Measurements from ENCODE around the gene MYL5.

The MYL5 gene

DNA sequence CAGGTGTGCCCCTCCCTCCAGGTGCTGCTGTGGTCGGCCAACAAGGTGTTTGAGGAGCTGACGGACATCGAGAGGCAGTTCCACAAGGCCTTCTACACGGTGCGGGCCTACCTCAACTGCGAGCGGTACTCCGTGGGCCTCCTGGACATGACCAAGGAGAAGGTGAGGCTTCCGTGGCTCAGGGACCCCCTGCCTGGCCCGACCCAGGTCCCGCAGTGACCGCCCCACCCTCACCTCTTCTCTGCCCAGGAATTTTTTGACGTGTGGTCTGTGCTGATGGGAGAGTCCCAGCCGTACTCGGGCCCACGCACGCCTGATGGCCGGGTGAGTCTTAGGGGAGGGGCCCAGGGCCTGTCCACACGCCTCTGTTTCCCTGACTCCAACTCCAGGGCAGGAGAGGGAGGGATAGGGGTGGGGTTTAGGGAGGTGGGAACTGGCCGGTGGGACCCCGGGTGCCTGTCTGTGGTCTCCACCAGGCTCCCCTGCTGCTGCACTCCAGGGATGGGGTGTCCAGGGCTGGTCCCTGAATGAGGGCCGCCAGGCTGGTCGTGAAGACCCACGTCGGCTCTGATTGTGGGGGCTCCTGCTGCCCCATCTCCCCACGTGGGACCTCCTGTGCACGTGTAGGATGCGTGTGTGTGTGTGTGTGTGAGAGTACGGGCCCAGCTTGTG, 20.4 kb upstream of the MYL5 start:
- DNase-seq (ENCODE audit: low read depth) = no peak
- peaks cover 5% of the 10 kb centered on the region for H3K4me1 ChIP-seq (ENCODE audit: control insufficient read depth, insufficient read depth, low read length)
- H3K4me3 ChIP-seq (ENCODE audit: low read length) = no peak overlapping the region
- H3K27me3 ChIP-seq (replicated peaks; ENCODE audit: control insufficient read depth, insufficient read depth, low read length) = peaks cover 36% of the 10 kb centered on the region
- H3K9ac ChIP-seq (ENCODE audit: low read length) = no peak overlapping the region
- H3K9me3 ChIP-seq (ENCODE audit: control insufficient read depth, low read length) = no peaks in the 10 kb centered on the region
- no peaks in the 10 kb centered on the region for H3K36me3 ChIP-seq (ENCODE audit: control insufficient read depth, insufficient read depth, low read length, severe bottlenecking)

DNA sequence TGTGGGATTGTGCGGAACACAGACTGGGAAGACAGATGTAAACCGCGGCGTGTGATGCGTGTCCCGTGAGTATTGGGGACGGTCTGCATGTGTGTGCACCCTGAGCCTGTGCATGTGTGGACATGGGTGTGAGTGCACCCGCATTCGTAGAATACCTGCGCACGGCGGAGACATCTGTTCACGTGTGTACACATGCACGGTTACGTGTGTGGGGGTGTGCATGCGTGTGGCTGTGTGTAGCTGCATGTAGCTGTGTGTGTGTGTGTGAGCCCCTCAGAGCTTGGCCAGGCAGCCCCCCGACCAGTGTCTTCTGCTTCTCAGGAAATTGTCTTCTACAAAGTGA, 19.9 kb upstream of the MYL5 start:
- Histone ChIP-seq H3K4me1 (ENCODE audit: control insufficient read depth, insufficient read depth, low read length) (peaks cover 5% of the 10 kb centered on the region), H3K9me3 (ENCODE audit: control insufficient read depth, low read length) (no peaks in the 10 kb centered on the region), H3K4me3 (ENCODE audit: low read length) (no peak overlapping the region), H3K9ac (ENCODE audit: low read length) (no peak overlapping the region), H3K36me3 (ENCODE audit: control insufficient read depth, insufficient read depth, low read length, severe bottlenecking) (no peaks in the 10 kb centered on the region), H3K27me3 (replicated peaks; ENCODE audit: control insufficient read depth, insufficient read depth, low read length) (peaks cover 36% of the 10 kb centered on the region)
- no peak for DNase-seq (ENCODE audit: low read depth)

DNA sequence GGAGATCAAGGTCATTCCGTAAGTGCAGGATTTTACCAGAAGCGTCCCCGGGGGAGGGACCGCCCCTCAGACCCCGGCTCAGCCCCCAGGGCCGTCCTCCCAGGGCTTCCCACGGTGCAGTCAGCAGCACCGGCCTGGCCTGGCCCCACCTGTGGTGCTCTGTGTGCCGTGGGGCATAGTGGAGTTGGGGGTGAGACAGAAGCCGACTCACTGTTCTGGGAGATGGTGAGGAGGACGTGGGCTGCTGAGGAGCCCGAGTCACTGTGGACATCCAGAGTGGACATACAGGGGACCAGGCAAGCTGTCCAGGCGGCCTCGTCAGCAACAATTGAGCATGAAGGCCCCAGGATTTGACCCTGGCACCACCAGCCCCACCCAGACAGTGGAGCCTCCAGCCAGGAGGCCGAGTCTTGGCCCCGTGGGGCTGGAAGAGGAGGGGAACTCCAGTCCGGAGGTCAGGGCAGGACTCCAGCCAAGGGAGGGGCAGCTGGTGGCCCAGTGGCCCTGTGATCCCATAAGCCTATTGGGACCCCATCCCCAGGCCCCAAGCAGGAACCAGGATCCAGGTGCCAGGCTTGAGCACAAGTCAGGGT, 19.4 kb upstream of the MYL5 start:
- peaks cover 5% of the 10 kb centered on the region for H3K4me1 ChIP-seq (ENCODE audit: control insufficient read depth, insufficient read depth, low read length)
- H3K36me3 ChIP-seq (ENCODE audit: control insufficient read depth, insufficient read depth, low read length, severe bottlenecking) = no peaks in the 10 kb centered on the region
- no peak for DNase-seq (ENCODE audit: low read depth)
- H3K4me3 ChIP-seq (ENCODE audit: low read length) = no peak overlapping the region
- H3K27me3 ChIP-seq (replicated peaks; ENCODE audit: control insufficient read depth, insufficient read depth, low read length) = peaks cover 33% of the 10 kb centered on the region
- no peak overlapping the region for H3K9ac ChIP-seq (ENCODE audit: low read length)
- no peaks in the 10 kb centered on the region for H3K9me3 ChIP-seq (ENCODE audit: control insufficient read depth, low read length)

DNA sequence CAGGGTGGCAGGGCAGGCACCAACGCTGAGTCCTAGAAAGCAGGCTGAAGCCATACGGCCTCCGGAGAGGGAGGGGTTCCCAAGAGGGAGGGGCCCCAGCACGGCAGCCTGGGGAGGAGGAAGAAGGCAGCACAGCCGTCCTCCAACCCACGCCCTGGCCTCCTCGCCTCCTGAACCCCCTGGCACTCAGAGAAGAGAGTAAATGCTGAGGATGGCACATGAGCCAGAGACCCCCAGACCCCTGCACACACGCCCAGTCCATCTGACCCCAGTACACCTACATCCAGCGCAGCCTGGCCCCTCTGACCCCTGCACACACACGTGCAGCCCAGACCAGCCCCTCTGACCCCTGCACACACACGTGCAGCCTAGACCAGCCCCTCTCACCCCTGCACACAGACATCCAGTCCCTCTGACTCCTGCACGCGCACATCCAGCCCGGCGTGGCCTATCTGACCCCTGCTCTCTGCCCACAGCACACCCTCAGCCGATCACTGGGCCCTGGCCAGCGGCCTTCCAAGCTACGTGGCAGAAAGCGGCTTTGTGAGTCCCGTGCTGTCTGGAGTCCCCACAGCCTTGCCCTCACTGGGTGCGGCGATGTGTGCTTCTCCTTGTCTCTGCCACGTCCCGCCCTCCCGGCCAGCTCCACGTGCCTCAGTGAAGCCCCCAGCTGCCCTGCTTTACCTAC, 18.7 kb upstream of the MYL5 start:
- Histone ChIP-seq H3K4me1 (ENCODE audit: control insufficient read depth, insufficient read depth, low read length) (peaks cover 5% of the 10 kb centered on the region), H3K9ac (ENCODE audit: low read length) (no peak overlapping the region), H3K27me3 (replicated peaks; ENCODE audit: control insufficient read depth, insufficient read depth, low read length) (peaks cover 26% of the 10 kb centered on the region), H3K4me3 (ENCODE audit: low read length) (no peak overlapping the region), H3K9me3 (ENCODE audit: control insufficient read depth, low read length) (no peaks in the 10 kb centered on the region), H3K36me3 (ENCODE audit: control insufficient read depth, insufficient read depth, low read length, severe bottlenecking) (no peaks in the 10 kb centered on the region)
- DNase-seq (ENCODE audit: low read depth) = no peak

DNA sequence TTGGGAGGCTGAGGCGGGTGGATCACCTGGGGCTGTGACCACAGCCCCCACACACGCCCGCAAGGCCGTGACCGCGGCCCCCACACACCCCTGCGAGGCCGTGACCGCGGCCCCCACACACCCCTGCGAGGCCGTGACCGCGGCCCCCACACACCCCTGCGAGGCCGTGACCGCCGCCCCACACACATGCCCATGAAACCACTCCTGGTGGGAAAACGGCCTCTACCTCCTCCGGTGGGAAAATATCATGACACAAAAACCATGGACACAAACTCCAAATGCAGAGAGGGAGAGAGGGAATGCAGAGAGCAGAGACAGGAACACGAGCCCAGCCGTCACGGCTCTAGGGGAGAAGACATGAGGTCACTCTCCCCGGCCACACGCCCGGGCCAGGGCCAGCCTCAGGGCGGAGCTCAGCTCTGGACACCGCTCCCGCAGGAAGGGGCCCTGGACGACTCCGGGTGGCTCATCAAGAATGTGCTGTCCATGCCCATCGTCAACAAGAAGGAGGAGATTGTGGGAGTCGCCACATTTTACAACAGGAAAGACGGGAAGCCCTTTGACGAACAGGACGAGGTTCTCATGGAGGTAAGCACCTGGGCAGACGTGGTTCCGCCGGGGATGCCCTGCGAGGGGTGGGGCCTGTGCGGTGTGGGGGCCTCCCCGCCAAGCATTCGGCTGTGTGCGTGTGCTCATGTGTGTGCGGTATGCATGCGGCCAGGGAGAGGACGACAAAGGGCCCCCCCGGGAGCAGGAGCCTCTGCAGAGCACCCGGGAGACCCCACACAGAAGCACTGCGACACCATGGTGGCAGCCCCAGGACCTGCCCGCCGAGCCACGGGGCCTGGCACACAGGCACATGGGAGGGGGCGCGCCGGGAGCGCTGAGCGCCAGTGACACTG, 17.7 kb upstream of the MYL5 start:
- peaks cover 5% of the 10 kb centered on the region for H3K4me1 ChIP-seq (ENCODE audit: control insufficient read depth, insufficient read depth, low read length)
- H3K36me3 ChIP-seq (ENCODE audit: control insufficient read depth, insufficient read depth, low read length, severe bottlenecking) = no peaks in the 10 kb centered on the region
- no peaks in the 10 kb centered on the region for H3K9me3 ChIP-seq (ENCODE audit: control insufficient read depth, low read length)
- DNase-seq (ENCODE audit: low read depth) = no peak
- peaks cover 23% of the 10 kb centered on the region for H3K27me3 ChIP-seq (replicated peaks; ENCODE audit: control insufficient read depth, insufficient read depth, low read length)
- no peak overlapping the region for H3K4me3 ChIP-seq (ENCODE audit: low read length)
- no peak overlapping the region for H3K9ac ChIP-seq (ENCODE audit: low read length)

DNA sequence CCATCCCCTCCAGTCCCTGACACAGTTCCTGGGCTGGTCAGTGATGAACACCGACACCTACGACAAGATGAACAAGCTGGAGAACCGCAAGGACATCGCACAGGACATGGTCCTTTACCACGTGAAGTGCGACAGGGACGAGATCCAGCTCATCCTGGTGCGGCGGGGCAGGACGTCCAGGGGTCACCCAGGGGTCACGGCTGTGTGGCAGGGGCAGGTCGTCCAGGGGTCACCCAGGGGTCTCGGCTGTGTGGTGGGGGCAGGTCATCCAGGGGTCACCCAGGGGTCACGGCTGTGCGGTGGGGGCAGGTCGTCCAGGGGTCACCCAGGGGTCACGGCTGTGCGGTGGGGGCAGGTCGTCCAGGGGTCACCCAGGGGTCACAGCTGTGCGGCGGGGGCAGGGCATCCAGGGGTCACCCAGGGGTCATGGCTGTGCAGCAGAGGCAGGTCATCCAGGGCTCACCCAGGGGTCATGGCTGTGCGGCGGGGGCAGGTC, 17.0 kb upstream of the MYL5 start:
- Histone ChIP-seq H3K9ac (ENCODE audit: low read length) (no peak overlapping the region), H3K27me3 (replicated peaks; ENCODE audit: control insufficient read depth, insufficient read depth, low read length) (peaks cover 26% of the 10 kb centered on the region), H3K4me3 (ENCODE audit: low read length) (no peak overlapping the region), H3K4me1 (ENCODE audit: control insufficient read depth, insufficient read depth, low read length) (peaks cover 5% of the 10 kb centered on the region), H3K36me3 (ENCODE audit: control insufficient read depth, insufficient read depth, low read length, severe bottlenecking) (no peaks in the 10 kb centered on the region), H3K9me3 (ENCODE audit: control insufficient read depth, low read length) (no peaks in the 10 kb centered on the region)
- DNase-seq (ENCODE audit: low read depth) = peak; percentile 20

DNA sequence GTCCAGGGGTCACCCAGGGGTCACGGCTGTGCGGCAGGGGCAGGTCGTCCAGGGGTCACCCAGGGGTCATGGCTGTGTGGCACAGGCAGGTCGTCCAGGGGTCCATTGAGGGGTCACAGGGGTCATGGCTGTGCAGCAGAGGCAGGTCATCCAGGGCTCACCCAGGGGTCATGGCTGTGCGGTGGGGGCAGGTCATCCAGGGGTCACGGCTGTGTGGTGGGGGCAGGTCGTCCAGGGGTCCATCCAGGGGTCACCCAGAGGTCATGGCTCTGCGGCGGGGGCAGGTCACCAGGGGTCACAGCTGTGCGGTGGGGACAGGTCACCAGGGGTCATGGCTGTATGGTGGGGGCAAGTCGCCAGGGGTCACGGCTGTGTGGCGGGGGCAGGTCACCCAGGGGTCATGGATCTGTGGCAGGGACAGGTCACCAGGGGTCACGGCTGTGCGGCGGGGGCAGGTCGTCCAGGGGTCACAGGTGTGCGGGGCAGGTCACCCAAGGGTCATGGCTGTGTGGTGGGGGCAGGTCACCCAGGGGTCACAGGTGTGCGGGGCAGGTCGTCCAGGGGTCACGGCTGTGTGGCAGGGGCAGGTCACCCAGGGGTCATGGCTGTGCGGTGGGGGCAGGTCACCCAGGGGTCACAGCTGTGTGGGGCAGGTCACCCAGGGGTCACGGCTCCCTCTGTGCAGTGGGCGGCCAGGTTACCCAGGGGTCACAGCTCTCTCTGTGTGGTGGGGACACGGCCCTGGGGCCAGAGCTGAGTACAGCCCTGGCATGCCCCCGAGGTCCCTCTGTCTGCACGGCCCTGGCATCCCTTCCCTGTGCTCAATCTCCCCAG, 16.3 kb upstream of the MYL5 start:
- no peak for DNase-seq (ENCODE audit: low read depth)
- peaks cover 23% of the 10 kb centered on the region for H3K27me3 ChIP-seq (replicated peaks; ENCODE audit: control insufficient read depth, insufficient read depth, low read length)
- H3K9me3 ChIP-seq (ENCODE audit: control insufficient read depth, low read length) = no peaks in the 10 kb centered on the region
- no peaks in the 10 kb centered on the region for H3K36me3 ChIP-seq (ENCODE audit: control insufficient read depth, insufficient read depth, low read length, severe bottlenecking)
- H3K4me1 ChIP-seq (ENCODE audit: control insufficient read depth, insufficient read depth, low read length) = peaks cover 5% of the 10 kb centered on the region
- no peak overlapping the region for H3K9ac ChIP-seq (ENCODE audit: low read length)
- H3K4me3 ChIP-seq (ENCODE audit: low read length) = no peak overlapping the region

DNA sequence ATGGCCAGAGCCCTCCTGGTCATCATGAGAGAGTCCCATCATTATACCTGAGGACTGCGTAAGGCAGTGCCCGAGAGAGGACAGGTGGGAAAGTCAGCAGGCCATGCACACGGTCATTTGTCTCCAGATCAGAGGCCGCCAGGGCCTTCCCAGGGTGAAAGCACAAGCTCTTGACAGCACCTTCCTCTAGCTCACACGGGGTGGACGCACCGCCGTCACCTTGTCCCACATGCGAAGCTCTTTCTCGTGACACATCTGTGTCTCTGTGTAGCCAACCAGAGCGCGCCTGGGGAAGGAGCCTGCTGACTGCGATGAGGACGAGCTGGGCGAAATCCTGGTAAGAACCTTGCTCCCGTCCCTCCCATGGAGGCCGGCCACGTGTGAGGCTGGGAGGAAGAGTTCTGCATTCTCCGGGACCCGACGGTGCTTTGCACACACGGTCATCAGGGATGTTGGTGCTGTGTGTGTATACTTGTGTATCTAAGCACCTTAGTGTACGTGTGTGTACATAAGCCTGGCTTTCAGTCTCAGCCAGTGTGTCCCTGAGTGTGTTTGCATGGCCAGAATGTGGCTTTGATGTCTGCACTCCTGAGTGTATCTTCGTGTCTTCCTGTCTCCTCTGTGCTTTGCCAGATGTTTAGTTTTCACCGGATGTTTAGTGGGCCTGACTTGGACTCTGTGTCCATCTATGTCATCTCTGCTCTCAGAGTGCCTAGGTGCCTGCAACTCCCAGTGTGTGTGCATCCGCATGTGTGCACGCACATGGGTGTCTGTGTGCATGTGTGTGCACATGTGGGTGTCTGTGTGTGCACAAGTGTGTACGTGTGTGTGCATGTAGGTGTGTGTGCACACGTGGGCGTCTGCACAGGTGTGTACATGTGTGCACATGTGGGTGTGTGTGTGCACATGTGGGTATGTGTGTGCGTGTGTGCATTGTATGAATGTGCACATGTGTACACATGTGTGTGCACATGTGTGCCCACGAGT, 15.4 kb upstream of the MYL5 start:
- Histone ChIP-seq H3K4me1 (ENCODE audit: control insufficient read depth, insufficient read depth, low read length) (peaks cover 5% of the 10 kb centered on the region), H3K36me3 (ENCODE audit: control insufficient read depth, insufficient read depth, low read length, severe bottlenecking) (no peaks in the 10 kb centered on the region), H3K9ac (ENCODE audit: low read length) (no peak overlapping the region), H3K4me3 (ENCODE audit: low read length) (no peak overlapping the region), H3K9me3 (ENCODE audit: control insufficient read depth, low read length) (no peaks in the 10 kb centered on the region), H3K27me3 (replicated peaks; ENCODE audit: control insufficient read depth, insufficient read depth, low read length) (peaks cover 27% of the 10 kb centered on the region)
- no peak for DNase-seq (ENCODE audit: low read depth)

DNA sequence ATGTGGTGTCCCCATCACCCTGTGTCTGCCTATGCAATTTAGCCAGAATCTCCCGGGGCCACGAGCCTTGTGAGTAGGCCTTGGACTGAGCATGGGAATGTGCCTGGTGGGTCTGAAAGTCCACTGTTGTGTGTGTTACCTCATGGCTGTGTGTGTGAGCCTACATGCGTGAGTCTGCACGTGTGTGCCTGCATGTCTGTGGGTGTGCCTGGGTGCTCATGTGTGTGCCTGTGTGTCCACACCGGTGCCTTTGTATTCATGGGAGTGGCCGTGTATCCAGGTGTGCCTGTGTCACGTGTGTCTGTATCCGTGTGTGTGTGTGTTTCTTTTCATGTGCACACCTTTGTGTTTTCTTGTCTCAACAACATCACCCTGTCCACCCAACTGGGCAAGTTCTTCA, 14.5 kb upstream of the MYL5 start:
- Histone ChIP-seq H3K36me3 (ENCODE audit: control insufficient read depth, insufficient read depth, low read length, severe bottlenecking) (no peaks in the 10 kb centered on the region), H3K9ac (ENCODE audit: low read length) (no peak overlapping the region), H3K4me3 (ENCODE audit: low read length) (no peak overlapping the region), H3K4me1 (ENCODE audit: control insufficient read depth, insufficient read depth, low read length) (peaks cover 5% of the 10 kb centered on the region), H3K27me3 (replicated peaks; ENCODE audit: control insufficient read depth, insufficient read depth, low read length) (peaks cover 24% of the 10 kb centered on the region), H3K9me3 (ENCODE audit: control insufficient read depth, low read length) (no peaks in the 10 kb centered on the region)
- no peak for DNase-seq (ENCODE audit: low read depth)

DNA sequence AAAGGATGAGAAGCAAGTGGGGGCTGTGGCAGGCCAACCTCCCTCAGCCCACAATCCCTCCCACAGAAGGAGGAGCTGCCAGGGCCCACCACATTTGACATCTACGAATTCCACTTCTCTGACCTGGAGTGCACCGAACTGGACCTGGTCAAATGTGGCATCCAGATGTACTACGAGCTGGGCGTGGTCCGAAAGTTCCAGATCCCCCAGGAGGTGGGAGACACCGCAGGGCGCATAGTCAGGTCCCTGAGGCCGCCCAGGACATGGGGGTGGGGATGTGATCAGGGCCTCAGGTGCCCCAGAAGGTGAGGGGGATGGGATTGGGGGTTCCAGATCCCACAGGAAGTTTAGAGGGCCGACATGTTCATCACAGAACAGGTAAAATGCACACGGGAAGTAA, 13.9 kb upstream of the MYL5 start:
- H3K9me3 ChIP-seq (ENCODE audit: control insufficient read depth, low read length) = no peaks in the 10 kb centered on the region
- no peaks in the 10 kb centered on the region for H3K36me3 ChIP-seq (ENCODE audit: control insufficient read depth, insufficient read depth, low read length, severe bottlenecking)
- H3K4me1 ChIP-seq (ENCODE audit: control insufficient read depth, insufficient read depth, low read length) = peaks cover 3% of the 10 kb centered on the region
- H3K27me3 ChIP-seq (replicated peaks; ENCODE audit: control insufficient read depth, insufficient read depth, low read length) = peaks cover 27% of the 10 kb centered on the region
- H3K4me3 ChIP-seq (ENCODE audit: low read length) = no peak overlapping the region
- DNase-seq (ENCODE audit: low read depth) = no peak
- H3K9ac ChIP-seq (ENCODE audit: low read length) = no peak overlapping the region

Measured in adipocyte (in vitro differentiated cells).